OCI-LY1 (cell line): Measurements from ENCODE around the gene ZNF37A.
A peak's percentile ranks its signal among the peaks of the same experiment; 100 is the strongest.

Experiments used
- H2AFZ ChIP-seq: fragments of 200-600 bp; sonication (generic), shearing (Covaris generic); 2 replicates; pipeline ENCODE4 v1.6.0; 2014; ENCODE audit warnings: antibody characterized with exemption, mild to moderate bottlenecking, low read length
- H3F3A ChIP-seq: fragments of 200-600 bp; sonication (generic), shearing (Covaris generic); 2 replicates; pipeline ENCODE4 v1.6.0; 2014; ENCODE audit warnings: mild to moderate bottlenecking, antibody characterized with exemption, low read length, moderate library complexity; ENCODE audit not compliant: insufficient read depth
- H3K27ac ChIP-seq: fragments of 200-600 bp; sonication (generic); 2 replicates; pipeline ENCODE4 v1.5.1; 2014; ENCODE audit warnings: low read length, mixed run types, mild to moderate bottlenecking, low read depth; ENCODE audit not compliant: poor library complexity, severe bottlenecking
- H3K27me3 ChIP-seq: fragments of 200-600 bp; sonication (generic); 2 replicates; pipeline ENCODE4 v1.6.0; 2014; ENCODE audit warnings: antibody characterized with exemption, mild to moderate bottlenecking, low read length, moderate library complexity; ENCODE audit not compliant: insufficient read depth
- H3K36me3 ChIP-seq: fragments of 200-600 bp; sonication (generic); 2 replicates; pipeline ENCODE4 v1.6.1; 2014; ENCODE audit warnings: mild to moderate bottlenecking, antibody characterized with exemption, low read length, moderate library complexity, mixed read lengths; ENCODE audit not compliant: insufficient read depth
- H3K4me1 ChIP-seq: fragments of 200-600 bp; sonication (generic); 2 replicates; pipeline ENCODE4 v1.5.1; 2014; ENCODE audit warnings: mild to moderate bottlenecking, low read length, moderate library complexity; ENCODE audit not compliant: insufficient read depth, severe bottlenecking
- H3K4me2 ChIP-seq: fragments of 200-600 bp; sonication (generic), shearing (Covaris generic); 2 replicates; pipeline ENCODE4 v1.6.1; 2014; ENCODE audit warnings: low read length
- H3K4me3 ChIP-seq: fragments of 200-600 bp; sonication (generic); 2 replicates; pipeline ENCODE4 v1.5.1; 2014; ENCODE audit warnings: low read length, low read depth, mild to moderate bottlenecking, mixed read lengths; ENCODE audit not compliant: poor library complexity, severe bottlenecking
- H3K79me2 ChIP-seq: fragments of 200-600 bp; shearing (Covaris generic); 2 replicates; pipeline ENCODE4 v1.6.1; 2016; ENCODE audit warnings: mixed run types, low read length, mixed read lengths; ENCODE audit not compliant: insufficient read depth
- H3K9ac ChIP-seq: fragments of 200-600 bp; sonication (generic), shearing (Covaris generic); 2 replicates; pipeline ENCODE4 v1.6.1; 2014; ENCODE audit warnings: mild to moderate bottlenecking, low read length, mixed read lengths
- H3K9me2 ChIP-seq: fragments of 200-600 bp; sonication (generic), shearing (Covaris generic); 2 replicates; pipeline ENCODE4 v1.6.1; 2014; ENCODE audit warnings: low read depth, mild to moderate bottlenecking, low read length, mixed read lengths
- H3K9me3 ChIP-seq: fragments of 200-600 bp; shearing (Covaris generic); 2 replicates; pipeline ENCODE4 v1.6.1; 2014; ENCODE audit warnings: low read length, mixed read lengths
- H4K20me1 ChIP-seq: fragments of 200-600 bp; sonication (generic), shearing (Covaris generic); 2 replicates; pipeline ENCODE4 v1.6.0; 2016; ENCODE audit warnings: mild to moderate bottlenecking, low read length; ENCODE audit not compliant: insufficient read depth
- EZH2 ChIP-seq: fragments of 200-600 bp; sonication (generic), shearing (Covaris generic); IDR thresholded peaks from 2 replicates; pipeline ENCODE4 v1.8.0; 2017; ENCODE audit warnings: borderline replicate concordance, mixed run types, mild to moderate bottlenecking, antibody characterized with exemption, low read length, moderate library complexity, mixed read lengths
- TF ChIP-seq, protein P1 (sequence below): fragments of 200-600 bp; sonication (generic), shearing (Covaris generic); IDR thresholded peaks from 2 replicates; pipeline ENCODE4 v1.5.1; 2017; ENCODE audit warnings: mild to moderate bottlenecking, antibody characterized with exemption, low read length, moderate library complexity, mixed read lengths

Gene ZNF37A

DNA sequence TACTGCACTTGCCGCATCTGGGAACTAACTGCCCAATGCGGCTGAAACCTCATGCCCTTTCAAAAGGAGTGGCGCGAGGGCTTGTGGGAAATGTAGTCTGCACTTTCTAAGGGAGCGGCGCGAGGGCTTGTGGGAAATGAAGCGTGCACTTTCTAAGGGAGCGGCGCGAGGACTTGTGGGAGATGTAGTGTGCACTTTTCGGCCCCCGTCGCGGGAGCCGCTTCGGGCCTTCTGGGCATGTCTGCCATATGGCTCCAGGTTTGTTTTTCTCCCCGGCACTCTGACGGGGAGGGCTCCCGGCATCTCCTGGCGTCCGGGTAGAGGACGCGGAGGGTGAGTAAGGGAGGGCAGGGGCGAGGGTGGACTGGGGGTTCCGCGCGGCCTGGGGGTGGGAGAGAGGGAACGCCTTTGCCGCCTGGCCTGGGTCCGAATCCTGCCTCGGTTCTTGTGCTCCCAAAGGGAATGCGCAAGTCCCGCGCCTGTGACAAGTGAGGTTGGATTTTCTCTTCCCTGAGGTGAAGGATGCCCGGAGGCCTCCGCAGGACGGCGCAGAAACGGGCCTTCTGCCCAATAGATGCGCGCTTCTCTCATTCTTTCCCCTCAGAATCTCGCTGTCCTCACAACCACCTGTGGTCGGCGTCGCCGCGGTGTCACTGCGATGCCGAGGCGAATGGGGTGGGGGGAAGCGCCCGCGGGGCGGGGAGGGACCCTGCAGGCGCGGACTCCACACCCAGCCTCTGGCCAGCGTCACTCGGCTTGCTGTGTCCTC is at the start of gene ZNF37A:
Gene ZNF37A, plus strand, starts transcription at position 180 of the 769 bp plus-strand sequence. CDS start 2,281 bp downstream, outside the sequence.
- Histone ChIP-seq H3K9me3 (0 out of 2 replicates have a peak, but pooled peaks cover 3% of the 10 kb centered on the region), H4K20me1 (no peaks in the 10 kb centered on the region), H3K36me3 (peaks cover 44% of the 10 kb centered on the region), H3K4me3 (peak within 1 kb of the TSS; percentile 93), H3K4me1 (peaks cover 17% of the 10 kb centered on the region), H3K27ac (peak within 1 kb of the TSS; percentile 58), H3K27me3 (no peaks in the 10 kb centered on the region), H3F3A (no peaks in the 10 kb centered on the region), H3K79me2 (no peaks in the 10 kb centered on the region), H3K9me2 (no peaks in the 10 kb centered on the region), H3K4me2 (peak within 1 kb of the TSS; percentile 94), H3K9ac (peak within 1 kb of the TSS; percentile 95), H2AFZ (peak within 1 kb of the TSS; percentile 99; the same call in 1 of the 2 replicates)
- TF ChIP-seq, protein P1, sequence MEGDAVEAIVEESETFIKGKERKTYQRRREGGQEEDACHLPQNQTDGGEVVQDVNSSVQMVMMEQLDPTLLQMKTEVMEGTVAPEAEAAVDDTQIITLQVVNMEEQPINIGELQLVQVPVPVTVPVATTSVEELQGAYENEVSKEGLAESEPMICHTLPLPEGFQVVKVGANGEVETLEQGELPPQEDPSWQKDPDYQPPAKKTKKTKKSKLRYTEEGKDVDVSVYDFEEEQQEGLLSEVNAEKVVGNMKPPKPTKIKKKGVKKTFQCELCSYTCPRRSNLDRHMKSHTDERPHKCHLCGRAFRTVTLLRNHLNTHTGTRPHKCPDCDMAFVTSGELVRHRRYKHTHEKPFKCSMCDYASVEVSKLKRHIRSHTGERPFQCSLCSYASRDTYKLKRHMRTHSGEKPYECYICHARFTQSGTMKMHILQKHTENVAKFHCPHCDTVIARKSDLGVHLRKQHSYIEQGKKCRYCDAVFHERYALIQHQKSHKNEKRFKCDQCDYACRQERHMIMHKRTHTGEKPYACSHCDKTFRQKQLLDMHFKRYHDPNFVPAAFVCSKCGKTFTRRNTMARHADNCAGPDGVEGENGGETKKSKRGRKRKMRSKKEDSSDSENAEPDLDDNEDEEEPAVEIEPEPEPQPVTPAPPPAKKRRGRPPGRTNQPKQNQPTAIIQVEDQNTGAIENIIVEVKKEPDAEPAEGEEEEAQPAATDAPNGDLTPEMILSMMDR, result no peak
- TF ChIP-seq EZH2, result no peak

DNA sequence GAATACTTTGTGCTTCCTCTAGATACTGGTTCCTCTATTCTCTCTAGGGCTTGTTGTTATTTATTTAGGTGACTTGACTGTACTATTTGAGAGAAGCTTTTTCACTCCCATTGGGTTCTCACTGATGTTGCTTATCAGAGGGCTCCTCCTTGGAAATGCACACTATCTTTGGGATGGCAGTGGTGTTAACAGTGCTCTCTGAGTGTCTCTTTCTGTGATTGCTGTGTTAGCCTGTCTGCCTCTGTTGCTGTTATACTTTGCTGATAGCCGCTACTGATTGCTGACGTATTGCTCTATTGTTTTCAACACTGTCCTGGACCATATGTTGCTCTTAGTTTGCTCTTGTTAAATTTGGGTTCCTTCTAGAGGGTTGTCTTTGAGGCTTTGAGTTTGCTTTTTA is 49.0 kb upstream of the ZNF37A start:
- no peak overlapping the region for H3K4me3 ChIP-seq
- no peaks in the 10 kb centered on the region for H4K20me1 ChIP-seq
- H3K4me2 ChIP-seq, result no peak overlapping the region
- H3K36me3 ChIP-seq, result peaks cover 84% of the 10 kb centered on the region
- no peaks in the 10 kb centered on the region for H3K9me2 ChIP-seq
- no peaks in the 10 kb centered on the region for H3K4me1 ChIP-seq
- no peak overlapping the region for H3K27ac ChIP-seq
- TF ChIP-seq, protein P1, result no peak
- no peaks in the 10 kb centered on the region for H3K27me3 ChIP-seq
- H2AFZ ChIP-seq, result no peak overlapping the region
- H3K9ac ChIP-seq, result no peak overlapping the region
- H3K79me2 ChIP-seq, result no peaks in the 10 kb centered on the region
- no peaks in the 10 kb centered on the region for H3K9me3 ChIP-seq
- no peaks in the 10 kb centered on the region for H3F3A ChIP-seq

DNA sequence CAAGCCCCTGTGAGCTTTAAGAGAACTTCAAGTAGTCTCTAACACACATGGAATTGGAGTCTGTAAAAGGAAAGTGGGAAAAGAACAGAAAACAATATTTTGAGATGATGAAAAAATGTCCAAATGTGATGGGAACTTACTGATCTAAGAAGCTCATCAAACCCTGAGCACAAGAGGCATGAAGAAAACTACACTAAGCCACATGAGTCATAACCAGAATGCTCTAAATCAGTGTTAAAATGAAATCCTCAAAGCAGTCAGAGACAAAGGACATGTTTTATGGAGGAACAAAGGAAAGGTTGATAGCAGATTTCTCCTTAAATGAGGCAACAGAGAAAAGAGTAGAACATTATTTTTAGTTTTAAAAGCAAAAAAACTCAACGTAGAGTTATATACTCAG is 46.5 kb upstream of the ZNF37A start:
- peaks cover 67% of the 10 kb centered on the region for H3K36me3 ChIP-seq

More for the DNA sequence above, 46.5 kb upstream of the ZNF37A start:
- no peaks in the 10 kb centered on the region for H3K4me1 ChIP-seq
- no peaks in the 10 kb centered on the region for H3K27me3 ChIP-seq
- H3K9me3 ChIP-seq, result peaks cover 4% of the 10 kb centered on the region; the same call in 1 of the 2 replicates
- no peaks in the 10 kb centered on the region for H3K9me2 ChIP-seq
- no peak overlapping the region for H2AFZ ChIP-seq
- H3K4me3 ChIP-seq, result no peak overlapping the region
- H3K79me2 ChIP-seq, result no peaks in the 10 kb centered on the region
- H4K20me1 ChIP-seq, result no peaks in the 10 kb centered on the region
- no peak overlapping the region for H3K9ac ChIP-seq
- no peak overlapping the region for H3K4me2 ChIP-seq
- no peak for TF ChIP-seq EZH2
- TF ChIP-seq, protein P1, result no peak
- no peak overlapping the region for H3K27ac ChIP-seq
- H3F3A ChIP-seq, result no peaks in the 10 kb centered on the region
